HepG2 (cell line): ENCODE results near the gene DDRGK1. TPM values are rescaled to one million over a fixed set of nuclear protein-coding genes. Genes with fewer than 3 reads are reported as not detected.

ENCODE experiments used
- BRF2 ChIP-seq: sonication (generic); formaldehyde crosslinking; IDR thresholded peaks from 2 replicates; pipeline ENCODE4 v1.8.1; 2022; ENCODE audit warnings: mild to moderate bottlenecking, missing genetic modification reagents
- EEA1 ChIP-seq: sonication (generic); formaldehyde crosslinking; IDR thresholded peaks from 2 replicates; pipeline ENCODE4 v1.5.1; 2020; ENCODE audit warnings: mild to moderate bottlenecking, missing genetic modification reagents, borderline replicate concordance
- GABPA ChIP-seq, 2 experiments: IDR thresholded peaks; 2 replicates each; pipeline ENCODE4 v1.6.1; 2011 to 2016; ENCODE audit warnings: low read depth in 2 of 2, low read length in 1 of 2, missing biosample characterization in 1 of 2, missing genetic modification characterization in 1 of 2
- GATAD1 ChIP-seq: IDR thresholded peaks from 2 replicates; pipeline ENCODE4 v1.6.1; 2016; ENCODE audit warnings: missing genetic modification reagents, missing compliant biosample characterization
- HNF4A ChIP-seq: sonication (generic); formaldehyde crosslinking; IDR thresholded peaks from 2 replicates; pipeline ENCODE4 v1.4.0; 2020; ENCODE audit warnings: missing genetic modification reagents
- KDM6A ChIP-seq: IDR thresholded peaks from 2 replicates; pipeline ENCODE4 v1.6.1; 2016; ENCODE audit warnings: low read depth
- NR1H2 ChIP-seq: sonication (generic); formaldehyde crosslinking; IDR thresholded peaks from 2 replicates; pipeline ENCODE4 v1.8.1; 2022; ENCODE audit warnings: low read depth, missing genetic modification reagents, borderline replicate concordance
- SIN3A ChIP-seq: IDR thresholded peaks from 2 replicates; pipeline ENCODE4 v1.6.1; 2011; ENCODE audit warnings: low read depth, mild to moderate bottlenecking, control low read depth, low read length, borderline replicate concordance
- SOX13 ChIP-seq, 3 experiments: fragments of 450-650 bp in 1 of 3; sonication (generic) in 1 of 3; formaldehyde crosslinking in 1 of 3; IDR thresholded peaks in 2 of 3; conservative IDR thresholded peaks in 1 of 3; 2 replicates each; pipeline versions ENCODE4 v1.5.0 to v1.6.1; 2016 to 2020; ENCODE audit warnings: antibody characterized with exemption in 1 of 3, mild to moderate bottlenecking in 1 of 3, missing compliant biosample characterization in 1 of 3, missing genetic modification reagents in 1 of 3, moderate library complexity in 1 of 3
- SRSF1 ChIP-seq: fragments of 200-400 bp; formaldehyde crosslinking; optimal IDR thresholded peaks from 2 replicates; pipeline ENCODE3; 2017; ENCODE audit warnings: mild to moderate bottlenecking, low read depth, low read length, moderate library complexity
- ZFYVE20 ChIP-seq: sonication (generic); formaldehyde crosslinking; IDR thresholded peaks from 2 replicates; pipeline ENCODE4 v1.8.0; 2023; ENCODE audit warnings: low read depth, mild to moderate bottlenecking, moderate library complexity, missing genetic modification reagents, borderline replicate concordance
- ZMYM4 ChIP-seq: sonication (generic); formaldehyde crosslinking; IDR thresholded peaks from 2 replicates; pipeline ENCODE4 v1.8.1; 2023; ENCODE audit warnings: mild to moderate bottlenecking, missing genetic modification reagents
- ZNF180 ChIP-seq: sonication (generic); formaldehyde crosslinking; IDR thresholded peaks from 2 replicates; pipeline ENCODE4 v1.4.0; 2020; ENCODE audit warnings: low read depth, missing genetic modification reagents, borderline replicate concordance
- ZNF251 ChIP-seq: sonication (generic); formaldehyde crosslinking; IDR thresholded peaks from 2 replicates; pipeline ENCODE4 v1.9.0; 2021; ENCODE audit warnings: mild to moderate bottlenecking, missing genetic modification reagents
- ZNF468 ChIP-seq: sonication (generic); formaldehyde crosslinking; IDR thresholded peaks from 2 replicates; pipeline ENCODE4 v1.8.0; 2022; ENCODE audit warnings: mild to moderate bottlenecking, moderate library complexity, missing genetic modification reagents
- ZNF879 ChIP-seq: sonication (generic); formaldehyde crosslinking; IDR thresholded peaks from 2 replicates; pipeline ENCODE4 v1.8.1; 2023; ENCODE audit warnings: missing genetic modification reagents
- polyA plus RNA-seq, 8 experiments: library from polyadenylated mRNA; depleted of rRNA in 3 of 8; stranded (reverse) in 7 of 8; unstranded in 1 of 8; fragments of >200 nt; fragmentation: Illumina TruSeq in 4 of 8; extraction: Trizol in 4 of 8; gene quantifications; 2 replicates each; pipeline versions ENCODE4 v1.2.1 to v1.2.3, GENCODE V29; 2011 to 2016; ENCODE audit warnings: low read depth in 4 of 8, missing spikeins in 1 of 8, mixed read lengths in 1 of 8; ENCODE audit not compliant: insufficient read depth in 1 of 8
- total RNA-seq, 5 experiments: library from RNA; depleted of rRNA; stranded (reverse); fragments of >200 nt; fragmentation: Illumina TruSeq; extraction: Trizol; gene quantifications; 2 replicates each; pipeline ENCODE4 v1.2.3, GENCODE V29; 2016; ENCODE audit warnings: low read depth in 1 of 5
- TF ChIP-seq, protein P1 (sequence below): IDR thresholded peaks from 2 replicates; pipeline ENCODE4 v1.6.1; 2012; ENCODE audit warnings: inconsistent platforms
- TF ChIP-seq, protein P2 (sequence below): sonication (generic); formaldehyde crosslinking; IDR thresholded peaks from 2 replicates; pipeline ENCODE4 v1.4.0; 2020; ENCODE audit warnings: mild to moderate bottlenecking, missing genetic modification reagents
- TF ChIP-seq, protein P3 (sequence below): sonication (generic); formaldehyde crosslinking; IDR thresholded peaks from 2 replicates; pipeline ENCODE4 v1.4.0; 2020; ENCODE audit warnings: mild to moderate bottlenecking, missing genetic modification reagents

Gene DDRGK1
- total and polyA plus RNA-seq, 2 of the 13 experiments (the other 11 are each of a cell fraction or from before 2014, with no cell fraction given), result 96.7 to 149 TPM

GRCh38 chr20:3222635-3223600, 18.4 kb upstream of the DDRGK1 start (continued):
- TF ChIP-seq ZNF468 (CRISPR knock-in tag) (no peak), BRF2 (CRISPR knock-in tag) (peak; percentile 72), ZNF180 (CRISPR knock-in tag) (no peak; the same call in 1 of the 2 replicates), SIN3A (peak; percentile 99), NR1H2 (CRISPR knock-in tag) (peak; percentile 38; the same call in 1 of the 2 replicates), GATAD1 (CRISPR knock-in tag) (peak; percentile 83), HNF4A (peak; percentile 90), ZNF251 (CRISPR knock-in tag) (peak; percentile 21; the same call in 1 of the 2 replicates), SOX13 (IDR thresholded peaks at IDR 0.05) (peak; percentile 81), SOX13 (CRISPR knock-in tag; conservative IDR thresholded peaks at IDR 0.05 in 1 of 2, IDR thresholded peaks at IDR 0.05 in 1 of 2) (peak in 1 of 2 experiments; percentile 94; a peak in 2 of 4 replicates), ZFYVE20 (CRISPR knock-in tag) (no peak), KDM6A (CRISPR knock-in tag) (peak; percentile 99), GABPA (IDR thresholded peaks at IDR 0.05; ENCODE audit: low read depth, low read length) (peak; percentile 53), GABPA (CRISPR knock-in tag; IDR thresholded peaks at IDR 0.05; ENCODE audit: low read depth) (peak; percentile 90), SRSF1 (no peak), ZMYM4 (peak; percentile 92), EEA1 (CRISPR knock-in tag) (no peak), ZNF879 (no peak; the same call in 1 of the 2 replicates)
- TF ChIP-seq, protein P1, sequence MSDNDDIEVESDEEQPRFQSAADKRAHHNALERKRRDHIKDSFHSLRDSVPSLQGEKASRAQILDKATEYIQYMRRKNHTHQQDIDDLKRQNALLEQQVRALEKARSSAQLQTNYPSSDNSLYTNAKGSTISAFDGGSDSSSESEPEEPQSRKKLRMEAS, result peak; percentile 95
- TF ChIP-seq, protein P2, sequence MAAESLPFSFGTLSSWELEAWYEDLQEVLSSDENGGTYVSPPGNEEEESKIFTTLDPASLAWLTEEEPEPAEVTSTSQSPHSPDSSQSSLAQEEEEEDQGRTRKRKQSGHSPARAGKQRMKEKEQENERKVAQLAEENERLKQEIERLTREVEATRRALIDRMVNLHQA, result 0 out of 2 replicates have a peak, but pooled peaks have one; percentile 57
- TF ChIP-seq, protein P3, sequence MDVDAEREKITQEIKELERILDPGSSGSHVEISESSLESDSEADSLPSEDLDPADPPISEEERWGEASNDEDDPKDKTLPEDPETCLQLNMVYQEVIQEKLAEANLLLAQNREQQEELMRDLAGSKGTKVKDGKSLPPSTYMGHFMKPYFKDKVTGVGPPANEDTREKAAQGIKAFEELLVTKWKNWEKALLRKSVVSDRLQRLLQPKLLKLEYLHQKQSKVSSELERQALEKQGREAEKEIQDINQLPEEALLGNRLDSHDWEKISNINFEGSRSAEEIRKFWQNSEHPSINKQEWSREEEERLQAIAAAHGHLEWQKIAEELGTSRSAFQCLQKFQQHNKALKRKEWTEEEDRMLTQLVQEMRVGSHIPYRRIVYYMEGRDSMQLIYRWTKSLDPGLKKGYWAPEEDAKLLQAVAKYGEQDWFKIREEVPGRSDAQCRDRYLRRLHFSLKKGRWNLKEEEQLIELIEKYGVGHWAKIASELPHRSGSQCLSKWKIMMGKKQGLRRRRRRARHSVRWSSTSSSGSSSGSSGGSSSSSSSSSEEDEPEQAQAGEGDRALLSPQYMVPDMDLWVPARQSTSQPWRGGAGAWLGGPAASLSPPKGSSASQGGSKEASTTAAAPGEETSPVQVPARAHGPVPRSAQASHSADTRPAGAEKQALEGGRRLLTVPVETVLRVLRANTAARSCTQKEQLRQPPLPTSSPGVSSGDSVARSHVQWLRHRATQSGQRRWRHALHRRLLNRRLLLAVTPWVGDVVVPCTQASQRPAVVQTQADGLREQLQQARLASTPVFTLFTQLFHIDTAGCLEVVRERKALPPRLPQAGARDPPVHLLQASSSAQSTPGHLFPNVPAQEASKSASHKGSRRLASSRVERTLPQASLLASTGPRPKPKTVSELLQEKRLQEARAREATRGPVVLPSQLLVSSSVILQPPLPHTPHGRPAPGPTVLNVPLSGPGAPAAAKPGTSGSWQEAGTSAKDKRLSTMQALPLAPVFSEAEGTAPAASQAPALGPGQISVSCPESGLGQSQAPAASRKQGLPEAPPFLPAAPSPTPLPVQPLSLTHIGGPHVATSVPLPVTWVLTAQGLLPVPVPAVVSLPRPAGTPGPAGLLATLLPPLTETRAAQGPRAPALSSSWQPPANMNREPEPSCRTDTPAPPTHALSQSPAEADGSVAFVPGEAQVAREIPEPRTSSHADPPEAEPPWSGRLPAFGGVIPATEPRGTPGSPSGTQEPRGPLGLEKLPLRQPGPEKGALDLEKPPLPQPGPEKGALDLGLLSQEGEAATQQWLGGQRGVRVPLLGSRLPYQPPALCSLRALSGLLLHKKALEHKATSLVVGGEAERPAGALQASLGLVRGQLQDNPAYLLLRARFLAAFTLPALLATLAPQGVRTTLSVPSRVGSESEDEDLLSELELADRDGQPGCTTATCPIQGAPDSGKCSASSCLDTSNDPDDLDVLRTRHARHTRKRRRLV (CRISPR knock-in tag), result 0 out of 2 replicates have a peak, but pooled peaks have one; percentile 74
